K562 (cell line): ENCODE measurements around the gene LCA5L. TPM values are rescaled to one million over a fixed set of nuclear protein-coding genes. Genes with fewer than 3 reads are reported as not detected.

Experiments used
- BRF2 ChIP-seq: IDR thresholded peaks from 3 replicates; pipeline ENCODE4 v1.6.1; 2011; ENCODE audit warnings: borderline replicate concordance, mild to moderate bottlenecking; ENCODE audit not compliant: insufficient read length, insufficient read depth
- DDX20 ChIP-seq: fragments of 450-650 bp; IDR thresholded peaks from 2 replicates; pipeline ENCODE4 v1.6.1; 2016; ENCODE audit warnings: missing genetic modification characterization, low read depth, mild to moderate bottlenecking, missing compliant biosample characterization, moderate library complexity
- E2F1 ChIP-seq: sonication (generic); formaldehyde crosslinking; IDR thresholded peaks from 2 replicates; pipeline ENCODE4 v1.8.1; 2023; ENCODE audit warnings: mild to moderate bottlenecking, missing genetic modification reagents, moderate library complexity
- ELF4 ChIP-seq: fragments of 450-650 bp; formaldehyde crosslinking; IDR thresholded peaks from 2 replicates; pipeline ENCODE4 v1.4.0; 2022; ENCODE audit warnings: missing genetic modification characterization
- ERF ChIP-seq: fragments of 450-650 bp; formaldehyde crosslinking; IDR thresholded peaks from 2 replicates; pipeline ENCODE4 v1.4.0; 2020; ENCODE audit warnings: mild to moderate bottlenecking, mixed read lengths
- GATAD2A ChIP-seq: fragments of 450-650 bp; IDR thresholded peaks from 2 replicates; pipeline ENCODE4 v1.6.1; 2017
- HDAC3 ChIP-seq: fragments of 450-650 bp; IDR thresholded peaks from 2 replicates; pipeline ENCODE4 v1.6.1; 2018; ENCODE audit warnings: borderline replicate concordance, mild to moderate bottlenecking, moderate library complexity; ENCODE audit not compliant: partially characterized antibody
- HNRNPLL ChIP-seq: fragments of 200-400 bp; formaldehyde crosslinking; IDR thresholded peaks from 2 replicates; pipeline ENCODE4 v1.6.1; 2017; ENCODE audit warnings: low read length, low read depth, mild to moderate bottlenecking; ENCODE audit not compliant: poor library complexity, severe bottlenecking
- LCOR ChIP-seq: sonication (generic); formaldehyde crosslinking; IDR thresholded peaks from 2 replicates; pipeline ENCODE4 v1.8.0; 2022; ENCODE audit warnings: mild to moderate bottlenecking, missing genetic modification reagents
- NFE2L1 ChIP-seq: fragments of 450-650 bp; IDR thresholded peaks from 2 replicates; pipeline ENCODE4 v1.6.1; 2016; ENCODE audit warnings: missing genetic modification characterization, low read depth, mild to moderate bottlenecking, missing compliant biosample characterization, moderate library complexity, borderline replicate concordance
- POLR3A ChIP-seq: IDR thresholded peaks from 2 replicates; pipeline ENCODE4 v1.6.1; 2011; ENCODE audit warnings: borderline replicate concordance, mild to moderate bottlenecking, moderate library complexity; ENCODE audit not compliant: insufficient read length, insufficient read depth; ENCODE audit errors: extremely low read depth
- PURB ChIP-seq: sonication (generic); formaldehyde crosslinking; IDR thresholded peaks from 2 replicates; pipeline ENCODE4 v1.9.0; 2021; ENCODE audit warnings: low read depth, mild to moderate bottlenecking, missing genetic modification reagents
- RBM25 ChIP-seq: fragments of 200-400 bp; formaldehyde crosslinking; IDR thresholded peaks from 2 replicates; pipeline ENCODE4 v1.6.1; 2018; ENCODE audit warnings: low read length, low read depth, moderate library complexity; ENCODE audit not compliant: severe bottlenecking
- RNF2 ChIP-seq: sonication (generic); IDR thresholded peaks from 2 replicates; pipeline ENCODE4 v1.6.1; 2016
- RUNX1 ChIP-seq: sonication (generic); IDR thresholded peaks from 2 replicates; pipeline ENCODE4 v1.6.1; 2016; ENCODE audit warnings: antibody characterized with exemption, low read depth
- SNIP1 ChIP-seq: fragments of 450-650 bp; IDR thresholded peaks from 2 replicates; pipeline ENCODE4 v1.7.1; 2017; ENCODE audit warnings: low read depth, mild to moderate bottlenecking
- STAT5A ChIP-seq: IDR thresholded peaks from 2 replicates; pipeline ENCODE4 v1.6.1; 2012; ENCODE audit warnings: low read length, inconsistent platforms, borderline replicate concordance
- TEAD4 ChIP-seq, 2 experiments: sonication (generic) in 1 of 2; formaldehyde crosslinking in 1 of 2; IDR thresholded peaks; 2 replicates each; pipeline versions ENCODE4 v1.6.1 to v1.8.0; 2012 to 2022; ENCODE audit warnings: borderline replicate concordance in 1 of 2, inconsistent platforms in 1 of 2, low read length in 1 of 2, mild to moderate bottlenecking in 1 of 2, missing genetic modification reagents in 1 of 2
- ZFP30 ChIP-seq: fragments of 250-450 bp; sonication (Bioruptor Pico); IDR thresholded peaks from 2 replicates; pipeline ENCODE4 v1.8.0; 2022; ENCODE audit warnings: moderate library complexity, mild to moderate bottlenecking, inconsistent platforms, borderline replicate concordance
- ZKSCAN8 ChIP-seq: fragments of 200-800 bp; sonication (Bioruptor generic); IDR thresholded peaks from 2 replicates; pipeline ENCODE4 v1.6.1; 2016; ENCODE audit warnings: missing genetic modification characterization, missing compliant biosample characterization
- ZNF175 ChIP-seq: fragments of 200-800 bp; sonication (Bioruptor generic); IDR thresholded peaks from 2 replicates; pipeline ENCODE4 v1.6.1; 2016; ENCODE audit warnings: low read depth, mild to moderate bottlenecking, missing genetic modification characterization, missing compliant biosample characterization
- ZNF217 ChIP-seq: sonication (generic); formaldehyde crosslinking; IDR thresholded peaks from 2 replicates; pipeline ENCODE4 v1.8.0; 2022; ENCODE audit warnings: mild to moderate bottlenecking, missing genetic modification reagents
- ZNF551 ChIP-seq: fragments of 250-450 bp; sonication (Bioruptor Pico); IDR thresholded peaks from 2 replicates; pipeline ENCODE4 v1.5.0; 2021; ENCODE audit warnings: mild to moderate bottlenecking, moderate library complexity
- polyA plus RNA-seq, 8 experiments: library from polyadenylated mRNA; depleted of rRNA in 4 of 8; stranded (reverse) in 5 of 8; unstranded in 3 of 8; fragments of >200 nt; fragmentation: Nextera tagmentation in 2 of 8; fragmentation: Illumina TruSeq in 1 of 8; extraction: Ambion mirVana in 2 of 8; extraction: Trizol in 1 of 8; gene quantifications; 2 replicates each; pipeline versions ENCODE4 v1.2.1 to v1.2.3, GENCODE V29; 2011 to 2014; ENCODE audit warnings: inconsistent platforms in 1 of 8, missing spikeins in 1 of 8
- total RNA-seq, 7 experiments: library from RNA; depleted of rRNA in 6 of 7; stranded (reverse); fragments of >200 nt in 6 of 7; fragmentation: Illumina TruSeq in 2 of 7; extraction: Trizol in 2 of 7; gene quantifications; 2 replicates each; pipeline versions ENCODE4 v1.2.1 to v1.2.3, GENCODE V29; 2011 to 2021; ENCODE audit warnings: low replicate concordance in 1 of 7
- TF ChIP-seq, protein P1 (sequence below), 2 experiments: fragments of 200-800 bp in 1 of 2; sonication (Bioruptor generic) in 1 of 2; sonication (generic) in 1 of 2; formaldehyde crosslinking in 1 of 2; IDR thresholded peaks in 1 of 2; conservative IDR thresholded peaks in 1 of 2; 2 replicates each; pipeline versions ENCODE4 v1.5.0 to v1.6.1; 2016 to 2020; ENCODE audit warnings: missing compliant biosample characterization in 1 of 2, missing genetic modification characterization in 1 of 2, missing genetic modification reagents in 1 of 2

Gene LCA5L
- total and polyA plus RNA-seq, 9 of the 15 experiments (the other 6 are each of a cell fraction or from before 2014, with no cell fraction given), result 1.8 to 4.9 (median 3.8) TPM

- TF ChIP-seq ELF4, result no peak
- peak; percentile 85 for TF ChIP-seq LCOR (CRISPR knock-in tag)
- TF ChIP-seq ZNF551 (CRISPR knock-in tag), result no peak
- no peak; the same call in 1 of the 2 replicates for TF ChIP-seq RNF2
- no peak for TF ChIP-seq BRF2
- no peak for TF ChIP-seq ZKSCAN8
- TF ChIP-seq TEAD4 (IDR thresholded peaks at IDR 0.05; ENCODE audit: low read length), result no peak
- no peak for TF ChIP-seq TEAD4 (CRISPR knock-in tag; IDR thresholded peaks at IDR 0.05; ENCODE audit: borderline replicate concordance)
- TF ChIP-seq HNRNPLL, result no peak
- no peak for TF ChIP-seq STAT5A
- peak; percentile 78; the same call in 1 of the 2 replicates for TF ChIP-seq ERF (CRISPR knock-in tag)
- no peak for TF ChIP-seq ZFP30 (CRISPR knock-in tag)
- TF ChIP-seq E2F1 (CRISPR knock-in tag), result no peak
- TF ChIP-seq DDX20 (tag), result no peak
- no peak for TF ChIP-seq ZNF217 (CRISPR knock-in tag)
- no peak for TF ChIP-seq NFE2L1
- TF ChIP-seq, protein P1, sequence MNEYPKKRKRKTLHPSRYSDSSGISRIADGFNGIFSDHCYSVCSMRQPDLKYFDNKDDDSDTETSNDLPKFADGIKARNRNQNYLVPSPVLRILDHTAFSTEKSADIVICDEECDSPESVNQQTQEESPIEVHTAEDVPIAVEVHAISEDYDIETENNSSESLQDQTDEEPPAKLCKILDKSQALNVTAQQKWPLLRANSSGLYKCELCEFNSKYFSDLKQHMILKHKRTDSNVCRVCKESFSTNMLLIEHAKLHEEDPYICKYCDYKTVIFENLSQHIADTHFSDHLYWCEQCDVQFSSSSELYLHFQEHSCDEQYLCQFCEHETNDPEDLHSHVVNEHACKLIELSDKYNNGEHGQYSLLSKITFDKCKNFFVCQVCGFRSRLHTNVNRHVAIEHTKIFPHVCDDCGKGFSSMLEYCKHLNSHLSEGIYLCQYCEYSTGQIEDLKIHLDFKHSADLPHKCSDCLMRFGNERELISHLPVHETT (CRISPR knock-in tag; conservative IDR thresholded peaks at IDR 0.05 in 1 of 2, IDR thresholded peaks at IDR 0.05 in 1 of 2), result peak in 1 of 2 experiments; percentile 48; a peak in 2 of 4 replicates
- TF ChIP-seq RUNX1, result no peak
- TF ChIP-seq HDAC3, result no peak
- peak; percentile 48 for TF ChIP-seq RBM25
- no peak for TF ChIP-seq POLR3A
- no peak for TF ChIP-seq SNIP1
- no peak for TF ChIP-seq ZNF175 (CRISPR knock-in tag)
- no peak for TF ChIP-seq PURB (CRISPR knock-in tag)
- TF ChIP-seq GATAD2A, result no peak
Measured at GRCh38 chr21:39451332-39452206, 6.0 kb upstream of the LCA5L start, which contains the start of gene SH3BGR (continued).
